Thymus (tissue), 14 donors: Measurements from ENCODE around the gene HTR1B. TPM values are rescaled to one million over a fixed set of nuclear protein-coding genes. Genes with fewer than 3 reads are reported as not detected.

Source experiments
- DNase-seq, 9 donors: peaks; one replicate each; pipeline ENCODE4 v3.0.0-alpha.2; 2013; ENCODE audit warnings: low spot score in 9 of 9, low read depth in 6 of 9, missing footprints in 1 of 9
- H3K27ac ChIP-seq, 2 donors: one replicate each; pipeline ENCODE4 v1.5.1; 2013; ENCODE audit warnings: control low read depth in 1 of 2, low read depth in 1 of 2, low read length in 1 of 2, mild to moderate bottlenecking in 1 of 2, moderate library complexity in 1 of 2
- H3K27me3 ChIP-seq, 2 donors: one replicate each; pipeline ENCODE4 v1.5.1; 2013; ENCODE audit warnings: low read length in 1 of 2; ENCODE audit not compliant: control insufficient read depth in 2 of 2, insufficient read depth in 1 of 2
- H3K36me3 ChIP-seq, 2 donors: one replicate each; pipeline ENCODE4 v1.5.1; 2013; ENCODE audit warnings: low read length in 1 of 2, mild to moderate bottlenecking in 1 of 2, moderate library complexity in 1 of 2; ENCODE audit not compliant: control insufficient read depth in 2 of 2, insufficient read depth in 2 of 2
- H3K4me1 ChIP-seq, 2 donors: one replicate each; pipeline ENCODE4 v1.5.1; 2013; ENCODE audit warnings: low read length in 2 of 2; ENCODE audit not compliant: control insufficient read depth in 2 of 2, insufficient read depth in 2 of 2
- H3K4me3 ChIP-seq, 2 donors: one replicate each; pipeline ENCODE4 v1.5.1; 2013; ENCODE audit warnings: low read length in 2 of 2, control low read depth in 1 of 2, mild to moderate bottlenecking in 1 of 2
- H3K9me3 ChIP-seq, 2 donors: one replicate each; pipeline ENCODE4 v1.5.1; 2013; ENCODE audit warnings: low read length in 1 of 2, mild to moderate bottlenecking in 1 of 2; ENCODE audit not compliant: control insufficient read depth in 2 of 2, insufficient read depth in 1 of 2
- WGBS: extraction: QIAGEN DNeasy Blood & Tissue Kit; methylation state at CpG from one replicate; pipeline ENCODE4 v1.1.7; 2013; 5-methylcytosine and 5-hydroxymethylcytosine counted together
- long read RNA-seq, 10 donors: transcript quantifications; one replicate each; lab custom pipeline, GENCODE V29; 2026
- polyA plus RNA-seq: library from polyadenylated mRNA; stranded (reverse); fragments of 200-250 nt; gene quantifications from one replicate; pipeline ENCODE4 v1.2.3, GENCODE V29; 2013
- total RNA-seq: library from RNA; stranded (reverse); fragments of 120-200 nt; gene quantifications from one replicate; pipeline ENCODE4 v1.2.4, GENCODE V29; 2013
- donor health status: healthy.

Gene HTR1B
- total RNA-seq, result not detected
- 0.09 TPM for polyA plus RNA-seq
- long read RNA-seq, donor 1, result 0 reads
- long read RNA-seq, donor 2, result 0 reads
- long read RNA-seq, donor 3, result 0 reads
- long read RNA-seq, donor 4, result 0 reads
- long read RNA-seq, donor 5, result 0 reads
- long read RNA-seq, donor 6, result 0 reads
- long read RNA-seq, donor 7, result 0 reads
- long read RNA-seq, donor 8, result 0 reads
- long read RNA-seq, donor 9, result 0 reads
- long read RNA-seq, donor 10, result 0 reads

- no peaks in the 10 kb centered on the region for H3K9me3 ChIP-seq
- DNase-seq, result no peak
- WGBS, result 3% methylated on average over 31 of the region's 31 CpGs
- H3K4me1 ChIP-seq, result no peaks in the 10 kb centered on the region
- no peak within 1 kb of the TSS for H3K27ac ChIP-seq
- H3K4me3 ChIP-seq, result no peak within 1 kb of the TSS
- no peaks in the 10 kb centered on the region for H3K36me3 ChIP-seq
- H3K27me3 ChIP-seq, result peaks cover 26 to 60% of the 10 kb centered on the region in 2 donors
These were observed at the start of gene HTR1B for GRCh38 chr6:77463308-77463860. HTR1B (minus strand) TSS chr6:77463491; CDS start chr6:77463403, 88 bp downstream.

GRCh38 chr6:77512554-77512953, 49.3 kb upstream of the HTR1B start:
- no peak for DNase-seq
- no peaks in the 10 kb centered on the region for H3K4me1 ChIP-seq
- H3K36me3 ChIP-seq, result no peaks in the 10 kb centered on the region
- no peak overlapping the region for H3K4me3 ChIP-seq
- no peak overlapping the region for H3K27ac ChIP-seq
- peaks cover 2 to 6% of the 10 kb centered on the region in 2 donors for H3K9me3 ChIP-seq
- no peaks in the 10 kb centered on the region for H3K27me3 ChIP-seq

- H3K4me1 ChIP-seq, result no peaks in the 10 kb centered on the region
- no peaks in the 10 kb centered on the region for H3K27me3 ChIP-seq
- H3K27ac ChIP-seq, result no peak overlapping the region
- DNase-seq, result no peak
- no peak overlapping the region for H3K4me3 ChIP-seq
- H3K36me3 ChIP-seq, result no peaks in the 10 kb centered on the region
- peaks cover 2 to 6% of the 10 kb centered on the region in 2 donors for H3K9me3 ChIP-seq
- WGBS, result 85% methylated on average over 1 of the region's 1 CpG
These were observed 48.6 kb upstream of the HTR1B start for GRCh38 chr6:77511860-77512259.

- WGBS, result 100% methylated on average over 1 of the region's 1 CpG
These were observed 39.7 kb upstream of the HTR1B start for GRCh38 chr6:77502981-77503380.

GRCh38 chr6:77492530-77492929, 29.2 kb upstream of the HTR1B start:
- Histone ChIP-seq H3K9me3 (no peaks in the 10 kb centered on the region), H3K4me1 (no peaks in the 10 kb centered on the region), H3K36me3 (no peaks in the 10 kb centered on the region), H3K27ac (no peak overlapping the region), H3K27me3 (no peaks in the 10 kb centered on the region), H3K4me3 (no peak overlapping the region)
- no peak for DNase-seq
- 89% methylated on average over 2 of the region's 2 CpGs for WGBS

More at GRCh38 chr6:77502981-77503380, 39.7 kb upstream of the HTR1B start:
- H3K9me3 ChIP-seq, result no peaks in the 10 kb centered on the region
- no peak for DNase-seq
- H3K27ac ChIP-seq, result no peak overlapping the region
- H3K4me3 ChIP-seq, result no peak overlapping the region
- H3K4me1 ChIP-seq, result no peaks in the 10 kb centered on the region
- H3K36me3 ChIP-seq, result no peaks in the 10 kb centered on the region
- no peaks in the 10 kb centered on the region for H3K27me3 ChIP-seq

GRCh38 chr6:77487808-77488425, 24.6 kb upstream of the HTR1B start:
- H3K27ac ChIP-seq, result no peak overlapping the region

GRCh38 chr6:77482981-77483380, 19.7 kb upstream of the HTR1B start:
- WGBS, result 82% methylated on average over 1 of the region's 1 CpG
- Histone ChIP-seq H3K9me3 (no peaks in the 10 kb centered on the region), H3K27me3 (no peaks in the 10 kb centered on the region), H3K4me3 (no peak overlapping the region), H3K36me3 (no peaks in the 10 kb centered on the region), H3K27ac (no peak overlapping the region), H3K4me1 (no peaks in the 10 kb centered on the region)
- no peak for DNase-seq

More at GRCh38 chr6:77487808-77488425, 24.6 kb upstream of the HTR1B start:
- no peaks in the 10 kb centered on the region for H3K9me3 ChIP-seq
- no peaks in the 10 kb centered on the region for H3K27me3 ChIP-seq
- no peak for DNase-seq
- H3K36me3 ChIP-seq, result no peaks in the 10 kb centered on the region
- 93% methylated on average over 1 of the region's 1 CpG for WGBS
- no peaks in the 10 kb centered on the region for H3K4me1 ChIP-seq
- no peak overlapping the region for H3K4me3 ChIP-seq

- Histone ChIP-seq H3K27me3 (no peaks in the 10 kb centered on the region), H3K36me3 (no peaks in the 10 kb centered on the region), H3K4me1 (no peaks in the 10 kb centered on the region), H3K27ac (no peak overlapping the region), H3K4me3 (no peak overlapping the region), H3K9me3 (no peaks in the 10 kb centered on the region)
- no peak for DNase-seq
- WGBS, result 96% methylated on average over 10 of the region's 10 CpGs
These were observed 11.7 kb upstream of the HTR1B start for GRCh38 chr6:77474973-77475372.

GRCh38 chr6:77474286-77474956, 11.1 kb upstream of the HTR1B start:
- Histone ChIP-seq H3K27ac (no peak overlapping the region), H3K36me3 (no peaks in the 10 kb centered on the region), H3K9me3 (no peaks in the 10 kb centered on the region), H3K27me3 (no peaks in the 10 kb centered on the region), H3K4me1 (no peaks in the 10 kb centered on the region), H3K4me3 (no peak overlapping the region)
- 78% methylated on average over 7 of the region's 7 CpGs for WGBS
- no peak for DNase-seq
